Stimulated activated CD4-positive, alpha-beta T cell treated with anti-CD3 and anti-CD28 coated beads, TNF-alpha, amount 100 ng/mL, for 48 hours (primary cell): ENCODE measurements around the gene RNF166.
A peak's percentile ranks its signal among the peaks of the same experiment; 100 is the strongest.

Source experiments
- DNase-seq, 3 donors: peaks; one replicate each; pipeline ENCODE4 v3.0.0-alpha.2; 2020; ENCODE audit warnings: low read depth in 3 of 3

The RNF166 gene

GRCh38 chr16:88692861-88693260, 13.3 kb downstream of the RNF166 start:
- DNase-seq = no peak

DNA sequence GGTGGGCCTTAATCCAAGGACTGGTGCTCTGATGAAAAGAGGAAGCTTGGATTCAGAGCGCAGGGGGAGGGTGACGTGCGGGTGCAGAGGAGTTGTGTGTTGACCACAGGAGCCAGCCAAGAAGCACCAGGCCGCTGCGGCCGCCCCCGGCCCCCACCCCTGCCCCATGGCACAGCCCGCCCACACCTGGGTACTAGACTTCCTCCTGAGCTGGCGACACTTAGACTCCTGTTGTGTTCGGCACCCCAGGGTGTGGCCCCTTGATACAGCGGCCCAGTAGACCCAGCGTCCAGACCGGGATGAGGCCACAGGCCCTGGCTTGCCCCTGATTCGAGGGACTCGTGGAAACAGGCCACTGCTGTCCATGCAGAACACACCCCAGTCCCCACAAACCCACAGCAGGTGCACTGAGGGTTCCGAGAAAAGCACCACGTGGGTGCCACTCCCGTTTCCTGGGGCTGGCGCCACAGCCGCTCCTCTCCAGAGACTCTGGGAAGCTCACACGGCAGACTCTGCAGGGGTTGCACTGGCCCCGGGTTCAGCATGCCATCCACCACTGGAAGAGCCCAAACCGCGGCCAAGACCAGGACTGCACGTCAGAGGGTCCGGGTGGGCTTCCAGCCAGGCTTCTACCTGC, 14.2 kb downstream of the RNF166 start:
- DNase-seq = no peak

GRCh38 chr16:88691129-88691813, 14.9 kb downstream of the RNF166 start:
- DNase-seq = no peak

DNA sequence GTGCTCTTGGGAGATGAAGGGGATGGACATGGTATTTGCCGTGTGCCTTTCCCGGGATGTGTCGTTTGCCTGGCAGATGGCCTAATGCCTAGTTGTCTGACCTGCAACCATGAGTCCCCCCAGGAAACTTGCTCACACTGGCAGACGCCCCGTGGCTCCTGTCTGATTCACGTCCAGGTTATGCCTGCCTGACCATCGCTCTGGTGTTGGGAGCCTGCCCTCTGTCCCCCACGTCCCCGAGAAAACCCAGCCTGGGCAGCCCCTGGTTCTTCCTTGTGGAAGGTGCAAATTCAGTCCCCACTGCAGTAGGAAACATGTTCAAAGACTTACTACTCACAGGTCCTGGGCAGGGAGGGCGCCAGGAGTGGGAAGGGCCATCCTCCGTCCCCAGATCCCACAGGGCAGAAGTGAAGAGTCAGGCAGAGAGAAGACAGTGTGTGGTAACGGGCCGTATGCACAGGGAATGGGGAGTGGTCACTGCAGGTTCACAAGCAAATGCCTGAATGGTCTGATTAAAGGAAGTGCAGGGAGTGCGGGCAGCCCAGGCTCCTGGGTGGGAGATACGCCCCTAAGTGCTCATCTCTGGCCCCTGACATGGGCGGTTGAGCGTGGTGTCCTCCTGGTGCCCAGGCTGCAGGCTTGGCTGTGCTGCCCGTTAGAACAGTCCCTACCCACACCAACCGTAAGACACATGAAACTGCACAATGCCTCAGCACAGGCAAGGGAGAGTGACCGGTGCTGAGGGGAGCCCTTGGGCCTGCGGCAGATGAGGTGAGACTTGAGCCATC, 15.7 kb downstream of the RNF166 start:
- no peak for DNase-seq

DNA sequence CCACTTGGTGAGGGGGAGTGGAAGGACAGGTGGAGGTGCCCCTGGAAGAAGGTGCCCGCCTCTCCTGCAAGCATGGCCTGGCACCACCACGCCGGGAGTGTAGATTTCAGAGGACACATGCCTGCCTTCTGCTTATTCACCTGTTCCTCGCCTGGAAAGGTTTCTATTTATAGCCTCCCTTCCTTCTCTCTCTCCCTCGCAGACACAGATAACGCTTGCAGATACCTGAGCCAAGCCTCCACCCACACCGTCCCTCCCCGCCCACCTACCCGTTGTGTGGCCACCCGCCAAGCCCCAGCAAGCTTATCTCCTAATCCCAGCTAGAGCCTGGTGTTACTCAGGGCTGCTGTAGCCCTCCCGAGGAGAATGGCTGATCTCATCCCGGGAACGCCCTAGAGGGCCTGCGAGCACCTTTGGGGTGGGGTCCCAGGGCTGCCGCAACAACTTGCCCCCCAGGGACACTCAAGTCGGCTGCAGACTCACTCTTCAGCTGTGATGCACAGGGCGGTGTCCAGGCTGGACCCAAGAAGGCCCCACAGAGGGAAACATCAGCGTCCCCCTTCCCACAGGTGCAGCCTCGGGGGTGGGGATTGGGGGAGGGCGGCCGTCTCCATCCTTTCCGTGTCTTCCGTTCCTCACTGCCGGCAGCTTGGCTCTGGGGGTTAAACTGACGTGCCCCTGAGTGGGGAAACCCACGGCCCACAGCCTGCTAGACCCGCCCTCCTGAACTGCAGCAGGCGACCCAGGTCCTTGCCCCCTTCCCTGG, 18.0 kb downstream of the RNF166 start:
- DNase-seq = no peak

DNA sequence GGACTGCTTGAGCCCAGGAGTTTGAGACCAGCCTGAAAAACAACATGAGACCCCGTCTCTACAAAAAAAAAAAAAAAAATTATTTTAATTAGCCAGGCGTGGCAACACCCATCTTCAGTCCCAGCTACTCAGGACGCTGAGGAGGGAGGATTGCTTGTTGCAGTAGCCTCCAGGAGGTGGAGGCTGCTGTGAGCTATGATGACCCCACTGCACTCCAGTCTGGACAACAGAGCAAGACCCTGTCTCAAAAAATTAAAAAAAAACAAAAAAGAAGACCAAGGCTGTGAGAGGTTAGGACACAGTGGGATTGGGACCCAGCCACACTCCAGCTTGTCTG, 18.6 kb downstream of the RNF166 start:
- DNase-seq = no peak

DNA sequence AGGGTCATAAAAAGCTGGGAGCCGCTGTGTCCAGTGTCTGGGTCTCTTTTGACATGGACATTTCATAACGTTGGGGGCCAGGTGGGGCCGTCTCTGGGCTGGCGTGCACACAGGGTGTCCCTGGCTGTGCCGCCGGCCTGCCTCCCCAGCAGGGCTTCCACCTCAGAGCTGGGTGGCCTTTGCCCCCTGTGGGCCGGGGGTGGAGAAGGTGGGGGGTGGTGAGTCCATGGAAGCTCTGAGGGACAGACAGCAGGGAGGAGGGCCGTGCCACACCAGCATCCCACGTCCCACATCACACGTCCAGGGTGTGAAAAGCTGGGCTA, 19.0 kb downstream of the RNF166 start:
- no peak for DNase-seq

DNA sequence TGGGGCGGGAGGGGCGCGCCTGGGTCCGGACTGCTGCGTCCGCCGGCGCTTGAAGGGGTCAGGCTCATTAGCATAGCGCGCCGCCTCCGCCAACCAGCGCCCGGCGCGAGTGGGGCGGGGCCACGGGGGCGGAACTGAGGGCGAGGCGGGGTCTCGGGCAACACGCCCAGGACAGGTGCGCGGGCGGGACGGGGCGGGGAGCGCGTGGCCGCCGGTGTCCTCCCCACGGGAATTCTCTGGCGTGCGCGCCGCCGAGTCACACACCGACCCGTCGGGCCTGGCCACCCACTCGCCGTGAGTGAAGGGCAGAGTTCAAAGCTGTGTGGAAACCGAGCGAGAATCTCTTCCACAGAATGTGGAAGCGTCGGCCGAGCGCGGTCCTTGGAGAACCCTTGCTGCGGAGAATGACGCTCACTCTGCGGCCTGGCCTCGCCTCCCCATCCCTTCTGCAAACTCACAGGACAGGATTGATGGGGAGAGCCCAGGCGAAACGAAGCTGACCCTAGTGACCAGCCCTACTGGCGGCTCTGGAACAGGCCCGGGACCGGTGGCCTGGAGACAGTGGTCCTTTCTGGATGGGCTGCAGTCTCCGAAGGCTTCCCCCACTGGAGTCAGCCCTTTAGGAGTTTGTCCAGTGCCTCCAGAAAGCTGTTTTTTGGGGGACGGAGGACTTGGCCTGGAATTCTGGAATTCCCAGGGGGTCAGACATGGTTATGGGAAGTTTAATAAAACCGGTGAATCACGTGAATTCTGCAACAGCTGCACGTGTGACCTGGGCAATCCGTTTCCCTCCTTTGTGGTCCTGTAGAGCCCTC, 19.6 kb downstream of the RNF166 start, which contains the start of gene SNAI3:
Gene SNAI3, minus strand, starts transcription at position 69 of the 815 bp plus-strand sequence. CDS start 101 bp downstream, outside the sequence.
- peak; percentile 70 to 91 (median 72) for DNase-seq

- peak in 1 of 3 donors; percentile 34 for DNase-seq
Observed at GRCh38 chr16:88686062-88686438, 20.2 kb downstream of the RNF166 start.

DNA sequence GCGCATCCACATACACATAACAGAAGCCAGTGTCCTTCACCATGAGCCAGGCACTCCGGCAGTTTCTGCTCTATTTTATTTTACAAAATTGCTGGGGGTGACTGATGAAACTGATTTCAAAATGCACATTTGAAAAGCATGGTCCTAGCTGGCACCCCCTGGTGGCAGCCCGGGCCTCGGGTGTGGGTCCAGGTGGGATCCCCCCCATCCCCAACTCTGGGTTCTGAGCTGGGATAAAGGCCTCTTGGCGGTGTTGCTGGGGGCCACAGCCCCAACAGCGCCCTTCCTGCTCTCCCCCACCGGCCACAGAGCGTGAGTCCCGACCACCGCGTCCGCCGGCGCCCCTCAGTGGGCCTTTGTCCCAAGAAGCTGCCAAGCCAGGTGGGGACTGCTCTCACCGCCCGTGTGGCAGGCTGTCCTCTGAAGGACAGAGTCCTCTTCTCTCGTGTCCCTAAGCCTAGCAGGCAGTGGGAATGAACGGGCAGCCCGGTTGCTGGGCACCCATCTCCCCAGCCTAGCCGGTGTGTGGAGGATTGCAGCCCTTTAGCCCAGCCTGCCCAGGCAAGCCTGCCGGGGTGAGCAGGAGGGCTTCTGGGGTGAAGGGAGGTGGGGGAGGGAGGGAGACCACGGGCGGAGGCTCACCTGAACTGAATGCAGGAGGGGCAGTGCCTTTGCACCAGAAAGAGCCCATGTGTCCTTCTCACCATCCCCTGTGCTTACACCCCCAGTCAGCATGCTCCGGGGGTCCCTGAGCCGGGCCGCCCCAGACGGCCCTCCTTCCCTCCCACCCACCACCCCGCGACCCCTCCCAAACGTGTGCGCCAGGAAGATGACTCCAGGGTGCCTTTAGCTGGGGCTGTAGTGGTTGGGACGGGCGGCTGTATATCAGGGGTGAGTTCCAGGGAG, 20.8 kb downstream of the RNF166 start:
- peak in 2 of 3 donors; percentile 51 to 52 for DNase-seq

- no peak for DNase-seq
Observed at GRCh38 chr16:88684569-88685155, 21.5 kb downstream of the RNF166 start.

GRCh38 chr16:88681709-88682451, 24.3 kb downstream of the RNF166 start:
- DNase-seq = peak; percentile 51 to 77 (median 75)

- no peak for DNase-seq
Observed at GRCh38 chr16:88681084-88681680, 25.0 kb downstream of the RNF166 start.

DNA sequence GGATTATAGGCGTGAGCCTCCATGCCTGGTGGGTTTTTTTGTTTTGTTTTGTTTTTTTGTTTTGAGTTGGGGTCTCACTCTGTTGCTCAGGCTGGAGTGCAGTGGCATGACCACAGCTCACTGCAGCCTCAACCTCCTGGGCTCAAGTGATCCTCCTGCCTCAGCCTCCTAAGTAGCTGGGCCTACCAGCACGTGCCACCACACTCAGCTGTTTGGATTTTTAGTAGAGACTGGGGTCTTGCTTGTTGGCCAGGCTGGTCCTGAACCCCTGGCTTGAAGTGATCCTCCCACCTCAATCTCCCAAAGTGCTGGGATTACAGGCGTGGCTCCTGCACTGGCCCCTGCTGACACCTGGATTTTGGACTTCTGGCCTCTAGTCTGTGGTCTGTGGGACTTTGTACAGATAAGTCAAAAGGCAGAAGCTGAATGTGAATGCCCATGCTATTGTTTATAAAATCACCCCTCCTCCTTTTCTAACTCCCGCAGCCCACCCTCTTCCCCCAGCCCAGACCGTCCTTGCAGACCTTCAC, 25.6 kb downstream of the RNF166 start:
- DNase-seq = no peak

GRCh38 chr16:88678224-88678979, 27.8 kb downstream of the RNF166 start:
- DNase-seq = no peak

GRCh38 chr16:88677721-88678120, 28.5 kb downstream of the RNF166 start:
- no peak for DNase-seq

DNA sequence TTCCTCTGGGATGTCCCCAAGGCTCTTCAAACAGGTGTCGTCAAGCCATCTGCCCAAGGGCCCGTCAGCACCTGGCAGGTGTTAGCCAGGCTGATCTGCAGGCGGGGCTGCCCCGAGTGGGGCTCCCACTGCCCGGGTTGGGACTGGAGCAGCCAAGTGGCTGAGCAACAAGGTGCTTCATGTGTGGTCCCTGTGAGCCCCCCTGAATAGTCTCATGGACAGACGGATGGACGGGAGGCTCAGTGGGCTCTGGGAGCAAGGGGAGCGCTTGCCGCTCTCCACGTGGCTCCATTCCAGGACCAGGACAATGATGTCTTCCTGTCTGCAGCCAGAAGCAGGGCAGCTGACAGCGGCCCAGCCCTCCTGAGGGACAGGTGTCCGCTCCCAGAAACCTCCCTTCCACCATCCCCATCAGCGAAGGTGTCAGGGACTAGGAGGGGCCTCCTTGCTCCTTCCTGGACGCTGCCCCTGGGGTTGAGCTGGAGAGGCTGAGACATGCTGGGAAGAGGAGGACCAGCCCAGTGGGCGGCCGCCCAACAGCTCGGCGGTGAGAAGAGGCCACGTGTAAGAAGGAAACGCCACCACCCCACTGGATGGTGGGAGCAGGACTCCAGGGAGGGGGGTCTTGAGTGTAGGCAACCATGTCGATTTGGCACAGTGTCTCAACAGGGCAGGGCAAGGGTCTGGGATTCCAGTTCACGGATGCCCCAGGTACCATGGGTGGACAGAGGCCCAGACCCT, 29.5 kb downstream of the RNF166 start:
- no peak for DNase-seq
